NCI-H526 treated with DMSO at 0.1 percent for 48 hours (cell line): Measurements from ENCODE around the gene DACH1.
"Not testable (repeated sequence)": the region's sequence is repeated elsewhere in the genome, so short reads cannot be mapped to it uniquely, and the experiment has no call there.

Experiments
- DNase-seq: peaks from one replicate; lab custom pipeline; 2025; lab: John Stamatoyannopoulos, UW

The DACH1 gene

DNA sequence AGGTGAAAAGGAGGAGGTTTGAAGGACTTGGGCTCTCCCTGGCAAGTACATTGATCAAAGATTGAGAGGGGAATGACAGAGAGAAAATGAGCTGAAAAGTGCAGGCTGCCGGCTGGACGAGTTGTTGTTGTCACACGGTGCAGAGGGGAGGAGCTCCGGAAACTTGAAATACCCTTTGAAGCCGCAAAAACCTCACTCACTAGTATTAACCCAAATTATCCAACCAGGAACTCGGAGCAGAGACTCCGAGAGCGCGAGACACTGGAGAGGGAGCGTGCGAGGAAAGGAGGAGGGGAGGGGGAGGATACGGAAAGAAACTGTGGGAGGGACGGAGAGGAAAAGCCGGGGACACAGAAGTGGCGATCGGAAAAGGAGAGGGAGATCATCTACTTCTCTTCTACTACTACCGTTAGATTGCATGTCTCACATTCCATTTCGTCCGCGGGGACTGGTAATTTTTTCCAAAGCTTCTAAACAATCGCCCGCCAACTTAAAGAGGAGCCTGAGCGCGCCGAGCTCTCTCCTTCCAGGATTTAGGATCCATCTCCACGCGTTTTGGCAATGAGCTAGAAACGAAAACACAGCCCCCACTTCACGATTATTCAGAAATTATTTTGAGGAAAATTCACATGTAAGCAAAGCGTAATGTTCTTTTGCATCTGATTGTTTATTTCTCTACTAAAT lies at the start of gene DACH1:
DACH1 (minus strand) TSS at position 74 of the 684 bp plus-strand sequence.
- peak; percentile 40 for DNase-seq

DNA sequence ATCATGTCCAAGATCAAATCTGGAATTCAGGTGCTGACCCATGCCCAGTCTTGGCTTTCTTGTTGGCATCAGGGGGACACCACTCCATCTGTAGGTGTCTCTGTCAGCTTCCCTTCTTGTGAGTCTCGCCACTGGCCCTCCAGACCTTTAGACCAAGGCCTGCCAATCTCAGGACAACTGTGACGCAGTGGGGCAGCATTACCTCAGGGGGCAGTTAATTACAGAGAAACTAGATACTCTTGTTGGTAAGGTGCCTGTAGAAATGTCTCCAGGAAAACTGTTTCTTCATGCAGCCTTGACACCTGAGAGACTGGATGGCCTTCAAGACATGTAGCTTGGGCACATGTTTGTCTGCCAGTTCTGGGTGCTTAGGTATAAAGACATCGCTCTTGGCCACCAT lies 46.7 kb upstream of the DACH1 start:
- DNase-seq = no peak

DNA sequence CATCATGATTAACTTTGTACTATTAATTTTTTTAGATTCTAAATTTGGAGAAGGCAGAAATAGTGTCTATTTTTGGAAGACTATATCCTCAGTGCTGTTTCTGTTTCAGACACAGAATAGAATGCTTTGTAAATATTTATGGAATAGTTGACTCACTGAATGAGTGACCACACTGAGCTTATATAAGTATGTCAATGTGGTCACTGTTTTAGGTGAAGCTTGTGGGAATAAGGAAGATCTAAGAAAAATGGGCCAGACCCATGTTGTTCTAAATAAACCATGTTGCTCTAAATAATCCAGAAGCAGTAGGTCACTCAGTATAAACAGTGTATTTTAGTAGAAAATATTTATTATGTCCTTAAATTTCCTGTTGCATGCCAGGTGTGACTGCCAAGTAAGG lies 45.5 kb upstream of the DACH1 start:
- no peak for DNase-seq

DNA sequence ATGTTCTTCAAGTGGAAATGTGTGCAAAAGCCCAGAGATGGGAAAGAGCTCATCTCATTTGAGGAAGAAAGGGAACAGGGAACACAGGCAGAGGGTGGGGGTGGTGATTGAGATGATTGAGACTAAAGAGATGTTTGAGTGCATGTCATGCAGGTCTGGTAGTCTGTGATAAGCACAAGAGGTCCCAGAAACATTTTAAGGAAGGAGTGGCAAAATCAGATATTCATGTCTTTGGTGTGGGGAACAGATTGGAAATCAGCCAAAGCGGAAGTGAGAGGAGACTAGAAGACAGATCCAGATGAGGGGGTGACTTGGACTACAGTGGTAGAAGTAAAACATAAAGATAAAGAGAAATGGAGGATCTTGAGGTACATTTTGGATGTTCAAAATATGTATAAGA lies 39.4 kb upstream of the DACH1 start:
- no peak for DNase-seq

DNA sequence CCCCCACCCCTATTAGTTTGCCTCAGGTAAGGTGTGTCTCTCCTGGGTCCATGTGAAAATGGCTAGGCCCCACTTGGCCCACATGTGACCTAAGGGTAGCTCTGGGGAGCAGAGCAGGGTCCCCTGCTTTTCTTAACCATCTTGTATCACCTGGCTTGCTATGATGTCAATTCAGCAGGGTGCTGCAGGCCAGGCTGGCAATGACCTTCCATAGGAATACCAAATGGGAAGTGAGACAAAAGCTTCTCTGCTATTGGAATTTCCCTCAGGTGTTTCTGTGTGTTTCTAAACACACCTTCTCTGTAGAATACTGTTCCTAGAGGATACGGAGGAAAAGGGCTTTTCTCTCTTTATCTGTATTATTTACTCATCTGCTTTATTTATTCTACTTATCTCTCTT lies 35.7 kb upstream of the DACH1 start:
- no peak for DNase-seq

DNA sequence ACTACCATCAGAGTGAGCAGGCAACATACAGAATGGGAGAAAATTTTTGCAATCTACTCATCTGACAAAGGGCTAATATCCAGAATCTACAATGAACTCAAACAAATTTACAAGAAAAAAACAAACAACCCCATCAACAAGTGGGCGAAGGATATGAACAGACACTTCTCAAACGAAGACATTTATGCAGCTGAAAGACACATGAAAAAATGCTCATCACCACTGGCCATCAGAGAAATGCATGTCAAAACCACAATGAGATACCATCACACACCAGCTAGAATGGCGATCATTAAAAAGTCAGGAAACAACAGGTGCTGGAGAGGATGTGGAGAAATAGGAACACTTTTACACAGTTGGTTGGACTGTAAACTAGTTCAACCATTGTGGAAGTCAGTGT lies 26.5 kb upstream of the DACH1 start:
- DNase-seq = not testable (repeated sequence)

DNA sequence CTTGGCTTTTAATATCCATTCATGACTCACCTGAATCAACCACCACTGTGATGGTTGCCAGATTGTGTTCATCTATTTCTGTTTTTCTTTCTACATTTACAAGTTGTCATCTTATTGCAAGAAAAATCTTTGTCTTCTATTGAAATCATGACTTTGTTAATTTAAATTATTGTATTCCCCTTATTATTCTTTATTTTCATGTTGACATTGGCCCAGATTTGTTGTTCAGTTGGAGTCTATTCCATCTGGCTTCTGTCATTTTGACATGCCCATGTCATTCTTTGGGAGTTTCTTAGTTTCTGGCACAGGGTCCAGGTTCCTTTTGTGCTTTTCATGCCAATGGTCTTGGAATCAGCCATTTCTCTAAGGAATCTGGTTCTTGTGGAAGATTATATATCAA lies 19.9 kb upstream of the DACH1 start:
- DNase-seq = no peak

DNA sequence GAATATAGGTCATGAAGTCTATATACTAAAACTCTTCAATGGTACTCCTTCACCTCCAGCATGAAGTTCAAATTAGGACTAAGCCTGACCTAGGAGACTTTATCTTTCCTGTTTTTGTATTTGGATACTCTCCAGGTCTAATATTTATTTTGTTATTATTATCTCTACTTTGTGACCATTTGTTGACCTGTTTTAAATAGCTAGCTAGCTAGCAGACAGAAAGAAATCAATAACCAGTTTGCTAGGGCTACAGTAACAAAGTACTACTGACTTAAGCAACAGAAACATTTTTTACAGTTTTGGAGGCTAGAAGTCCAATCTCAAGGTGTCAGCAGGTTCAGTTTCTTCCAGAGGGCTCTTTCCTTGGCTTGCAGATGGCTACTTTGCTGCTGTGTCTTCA lies 15.1 kb upstream of the DACH1 start:
- DNase-seq = no peak

DNA sequence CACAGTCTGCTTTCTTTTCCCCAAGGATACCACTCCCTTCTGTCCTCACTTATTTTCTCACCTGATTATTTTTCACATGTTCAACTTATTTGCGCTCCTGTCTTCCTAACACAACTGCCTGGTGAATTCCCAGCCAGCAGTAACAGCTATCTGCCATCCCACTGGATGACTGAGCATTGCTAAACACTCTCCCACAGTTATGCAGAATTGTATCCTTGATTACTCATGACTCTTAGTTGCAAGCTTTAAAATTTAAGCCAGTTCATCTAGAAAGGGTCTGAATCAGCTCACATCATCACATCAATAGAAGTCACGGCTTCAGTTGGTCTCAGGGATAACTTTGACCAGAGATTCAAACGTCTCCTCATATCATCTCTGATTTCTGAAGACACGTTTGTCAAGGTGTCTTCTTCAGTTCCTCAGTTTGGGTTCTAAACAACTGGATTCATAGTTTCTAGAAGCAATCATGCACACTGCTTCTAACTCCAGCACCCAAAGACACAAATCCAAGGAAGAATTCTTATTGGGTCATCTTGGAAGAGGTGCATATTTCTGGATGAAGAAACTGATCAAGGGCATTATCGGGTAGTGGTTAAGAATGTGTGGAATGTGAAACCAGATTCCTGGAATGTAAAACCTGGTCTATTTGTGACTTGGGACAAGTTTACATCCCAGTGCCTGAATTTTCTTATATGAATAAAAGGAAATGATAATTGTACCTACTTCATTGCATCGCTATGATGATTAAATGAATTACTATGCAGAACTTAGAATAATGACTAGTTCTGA lies 13.9 kb upstream of the DACH1 start:
- DNase-seq = no peak

DNA sequence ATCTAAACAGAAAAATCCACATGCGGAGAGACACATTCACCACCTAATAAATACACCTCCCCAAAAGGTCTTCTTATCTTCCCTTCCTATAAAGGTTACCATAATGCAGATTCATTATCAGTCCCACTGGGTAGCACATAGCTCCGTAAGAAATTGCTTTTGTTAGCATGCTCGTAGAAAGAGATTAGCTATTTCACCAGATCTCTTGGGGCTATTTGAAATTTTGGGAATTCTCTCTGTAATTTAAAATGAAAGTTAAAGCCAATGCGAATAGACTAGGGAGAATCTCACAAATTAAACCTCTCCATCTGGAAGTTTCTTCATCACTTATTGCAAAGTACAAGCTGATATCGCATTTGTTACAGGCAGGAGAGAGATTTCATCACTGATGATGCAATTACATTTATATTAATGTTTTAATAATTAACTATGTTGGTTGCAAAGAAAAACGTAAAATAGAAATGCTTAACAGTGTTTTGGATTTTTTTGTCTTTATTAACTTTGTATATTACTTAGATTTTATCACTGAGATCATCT lies 12.9 kb upstream of the DACH1 start:
- DNase-seq = no peak

DNA sequence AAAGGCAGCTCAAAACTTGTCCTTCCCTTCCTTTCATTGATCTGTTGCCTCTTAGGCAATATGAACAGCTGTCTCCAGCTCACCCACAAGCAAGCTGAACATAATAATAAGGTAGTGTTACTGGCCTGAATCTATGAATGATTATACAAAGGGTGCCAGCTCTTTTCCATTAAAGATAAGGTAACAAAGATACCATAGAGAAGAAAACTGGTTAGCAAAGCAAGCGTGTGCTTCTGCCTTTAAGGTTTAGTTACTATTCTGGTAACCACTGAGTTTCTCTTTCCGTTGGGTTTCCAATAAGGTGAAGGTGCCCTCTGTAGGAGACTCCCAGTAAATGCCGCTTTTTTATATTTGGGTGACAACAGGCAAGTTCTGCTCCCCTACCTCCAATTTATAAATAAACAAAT lies 12.1 kb upstream of the DACH1 start:
- peak; percentile 73 for DNase-seq

DNA sequence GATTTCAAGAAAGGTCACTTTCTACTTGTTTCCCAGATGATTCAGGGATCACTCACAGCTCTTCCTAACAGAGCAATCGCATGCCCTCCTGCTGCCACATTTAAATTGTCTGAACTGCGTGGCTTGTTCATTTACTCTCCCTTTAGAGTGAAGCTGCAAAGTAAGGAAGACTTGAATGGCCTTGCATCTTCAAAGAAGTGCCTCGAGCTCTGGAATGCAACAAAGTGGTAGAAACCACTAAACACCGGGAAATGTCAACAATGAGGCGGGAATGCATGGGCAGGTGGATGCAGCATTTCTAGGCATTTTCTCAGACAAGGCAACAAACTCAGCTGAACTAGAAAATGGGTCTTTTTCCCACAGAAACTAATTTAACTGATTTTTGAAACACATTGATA lies 10.3 kb upstream of the DACH1 start:
- DNase-seq = no peak

DNA sequence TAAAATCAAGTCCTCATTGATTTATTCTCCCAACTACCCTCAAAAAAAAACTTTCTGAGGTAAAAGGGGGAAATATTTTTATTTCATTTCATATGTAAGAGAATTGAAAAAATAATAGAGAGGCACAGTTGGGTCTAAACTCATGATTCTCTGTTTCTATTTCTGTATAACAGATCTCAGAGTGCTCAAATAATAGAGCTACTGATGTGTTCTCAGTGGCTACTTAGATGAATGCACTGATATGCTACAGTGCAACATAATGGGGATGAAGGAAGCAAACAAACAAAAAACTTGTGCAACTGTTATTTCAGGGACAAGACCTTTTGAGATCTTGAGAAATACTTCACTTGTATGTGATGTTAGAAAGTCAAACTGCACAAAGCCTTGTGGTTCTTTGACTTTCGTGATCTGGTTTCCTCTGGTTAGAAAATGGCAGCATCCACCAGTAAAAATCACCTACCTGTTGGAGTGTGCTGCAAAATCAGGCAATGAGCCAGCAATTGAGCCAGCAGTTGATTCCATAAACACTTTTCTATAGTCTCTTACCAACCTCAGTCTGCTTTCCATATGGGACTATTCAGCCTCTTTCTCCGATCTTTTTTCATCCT lies 9.7 kb upstream of the DACH1 start:
- DNase-seq = no peak

DNA sequence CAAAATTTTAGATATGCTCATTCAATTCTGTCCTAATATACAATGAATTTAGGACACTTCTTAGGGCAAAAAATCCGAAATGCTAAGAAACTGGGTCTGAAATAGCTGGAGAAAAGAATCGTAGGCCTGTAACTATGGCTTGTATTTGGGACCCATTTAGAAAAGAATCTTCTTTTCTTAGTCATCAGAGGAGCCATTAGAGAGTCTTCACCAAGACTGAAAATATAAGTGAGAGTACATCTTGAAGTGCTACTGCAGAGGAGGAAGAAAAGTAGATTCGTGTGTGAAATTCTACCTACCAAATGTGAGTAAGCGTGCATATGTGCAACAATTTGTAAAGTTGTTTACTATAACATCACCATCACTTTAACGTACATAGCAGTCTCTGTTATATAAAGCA lies 8.8 kb upstream of the DACH1 start:
- DNase-seq = no peak

DNA sequence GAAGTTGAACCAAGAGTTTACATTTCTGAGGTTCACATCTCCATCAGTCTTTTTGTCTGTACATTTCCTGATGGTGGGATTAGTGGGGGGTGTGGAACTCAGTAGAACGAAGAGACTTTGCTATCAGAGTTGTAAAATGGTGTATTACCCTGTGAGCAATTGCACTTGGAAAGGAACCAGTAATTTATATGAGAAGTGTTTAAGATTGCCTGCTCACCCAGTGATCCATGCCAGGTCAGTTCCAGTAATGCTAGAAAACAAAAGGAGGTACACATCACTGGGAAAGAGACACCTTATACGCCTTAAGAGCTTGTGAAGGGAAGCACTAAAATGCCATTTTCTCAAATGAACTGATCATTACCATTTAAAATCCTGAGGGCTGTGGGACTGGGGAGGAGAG lies 7.5 kb upstream of the DACH1 start:
- DNase-seq = no peak

DNA sequence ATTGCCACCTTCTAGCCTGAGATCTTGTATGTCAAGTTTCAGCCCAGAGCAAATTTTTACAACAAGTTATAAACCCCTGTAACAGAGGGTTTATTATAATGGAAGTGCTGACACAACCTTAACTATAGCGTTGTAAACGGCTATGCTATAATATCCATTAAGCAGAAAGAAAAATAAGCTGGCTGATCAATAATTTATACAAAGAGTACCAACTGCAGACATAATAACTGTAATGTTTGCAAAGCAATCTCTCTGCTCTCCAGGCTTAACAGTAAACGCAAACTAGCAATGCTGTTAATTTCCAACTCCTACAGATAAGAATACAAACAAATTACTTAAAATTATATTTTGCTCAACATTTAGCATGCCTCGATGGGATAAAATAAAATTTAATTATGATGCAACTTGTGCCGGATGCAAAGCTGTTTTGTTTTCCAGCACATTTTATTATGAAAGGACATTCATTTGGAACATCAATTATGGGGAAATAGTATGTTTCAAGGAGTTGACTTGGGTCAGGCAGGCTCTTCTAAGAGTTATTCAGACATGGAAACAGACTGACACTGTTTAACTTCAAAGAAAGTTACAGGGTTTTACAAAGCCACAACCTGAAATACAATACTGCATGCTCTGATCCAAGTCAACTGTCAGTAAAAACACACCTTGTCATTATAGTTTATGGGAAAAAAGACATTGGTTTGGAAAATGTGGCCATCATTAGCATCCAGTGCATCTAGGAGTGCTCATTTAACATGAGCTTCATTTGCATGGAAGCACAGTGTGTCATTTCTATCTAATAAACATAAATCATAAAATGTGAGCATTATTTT lies 6.6 kb upstream of the DACH1 start:
- no peak for DNase-seq

DNA sequence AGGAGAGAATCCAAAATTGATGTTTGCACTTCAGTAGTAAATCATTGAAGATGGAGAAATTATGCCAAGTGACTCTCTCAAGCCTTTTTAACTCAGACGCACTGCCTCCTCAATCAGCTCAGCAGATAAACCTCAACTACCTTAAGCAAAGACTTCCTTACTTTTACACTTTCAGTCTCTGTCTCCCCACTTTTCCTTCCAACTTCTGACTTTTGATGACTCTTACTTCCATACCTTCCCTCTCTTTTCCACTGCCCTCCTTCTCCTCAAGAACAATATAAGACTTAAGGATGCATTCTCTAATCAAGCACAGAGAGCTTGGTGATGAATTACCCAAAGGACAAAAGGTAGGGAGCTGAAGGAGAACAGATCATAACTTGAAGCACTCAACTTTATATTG lies 4.8 kb upstream of the DACH1 start:
- DNase-seq = no peak

DNA sequence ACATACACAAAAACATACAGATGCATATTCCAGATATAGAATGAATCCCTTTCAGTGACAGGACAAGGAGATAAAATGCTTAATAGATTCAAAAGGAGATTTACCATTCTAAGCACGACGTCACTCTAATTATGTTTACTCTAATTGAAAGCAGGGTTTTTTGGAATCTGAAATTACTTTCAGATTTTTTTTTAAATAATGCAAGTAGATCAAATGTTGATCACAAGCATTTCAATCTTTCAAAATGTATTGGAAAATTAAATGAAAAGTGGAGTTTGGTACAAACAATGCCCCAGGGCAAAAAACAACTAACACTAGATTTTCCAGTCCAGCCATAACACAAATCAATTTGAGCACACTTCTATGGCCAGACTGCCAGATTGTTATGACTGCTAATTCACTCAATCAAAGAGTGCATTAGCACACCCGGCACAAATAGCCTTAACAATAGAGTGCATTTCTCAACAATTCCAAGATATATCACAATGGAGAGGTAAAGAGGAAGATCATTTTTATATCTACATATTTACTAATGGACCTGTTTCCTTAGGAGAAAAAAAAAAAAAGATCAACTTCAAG lies 4.3 kb upstream of the DACH1 start:
- DNase-seq = no peak

DNA sequence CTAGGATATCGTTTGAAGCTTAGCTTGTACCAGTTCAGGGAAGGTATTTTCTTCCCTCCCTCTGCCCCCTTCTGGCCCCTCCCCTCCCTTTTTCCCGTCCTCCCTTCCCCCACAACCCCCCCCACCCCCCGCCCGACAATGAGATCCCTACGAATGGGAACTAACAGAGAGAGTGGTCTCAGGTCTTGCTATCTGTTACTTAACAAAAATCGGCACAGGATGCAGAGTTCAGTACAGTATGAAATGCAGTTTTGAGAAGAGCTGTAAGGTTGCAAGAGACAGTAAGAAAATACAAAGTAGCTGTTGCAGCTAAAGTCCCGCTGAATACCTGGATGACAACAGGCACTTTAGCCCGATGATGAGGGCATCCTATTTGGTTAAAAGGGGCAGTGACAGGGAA lies 3.1 kb upstream of the DACH1 start:
- peak; percentile 32 for DNase-seq

DNA sequence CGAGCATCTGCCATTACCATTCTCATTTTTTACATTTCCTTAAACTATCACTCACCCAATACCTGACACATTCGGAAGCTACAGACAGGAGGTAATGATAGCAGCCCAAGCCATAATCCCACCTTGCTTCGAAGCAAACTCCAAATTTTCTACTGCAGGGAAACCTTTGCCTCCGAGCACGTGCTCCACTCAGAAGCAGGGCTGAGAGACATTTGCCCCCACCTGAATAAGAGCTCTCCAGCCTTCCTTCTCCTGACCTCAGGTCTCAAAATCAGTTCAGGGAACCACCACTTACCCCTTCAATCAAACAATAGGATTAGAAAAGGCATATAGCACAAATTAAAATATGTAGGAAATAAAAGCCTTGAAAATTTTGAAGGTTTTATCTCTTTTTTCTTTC lies 2.3 kb upstream of the DACH1 start:
- DNase-seq = no peak

DNA sequence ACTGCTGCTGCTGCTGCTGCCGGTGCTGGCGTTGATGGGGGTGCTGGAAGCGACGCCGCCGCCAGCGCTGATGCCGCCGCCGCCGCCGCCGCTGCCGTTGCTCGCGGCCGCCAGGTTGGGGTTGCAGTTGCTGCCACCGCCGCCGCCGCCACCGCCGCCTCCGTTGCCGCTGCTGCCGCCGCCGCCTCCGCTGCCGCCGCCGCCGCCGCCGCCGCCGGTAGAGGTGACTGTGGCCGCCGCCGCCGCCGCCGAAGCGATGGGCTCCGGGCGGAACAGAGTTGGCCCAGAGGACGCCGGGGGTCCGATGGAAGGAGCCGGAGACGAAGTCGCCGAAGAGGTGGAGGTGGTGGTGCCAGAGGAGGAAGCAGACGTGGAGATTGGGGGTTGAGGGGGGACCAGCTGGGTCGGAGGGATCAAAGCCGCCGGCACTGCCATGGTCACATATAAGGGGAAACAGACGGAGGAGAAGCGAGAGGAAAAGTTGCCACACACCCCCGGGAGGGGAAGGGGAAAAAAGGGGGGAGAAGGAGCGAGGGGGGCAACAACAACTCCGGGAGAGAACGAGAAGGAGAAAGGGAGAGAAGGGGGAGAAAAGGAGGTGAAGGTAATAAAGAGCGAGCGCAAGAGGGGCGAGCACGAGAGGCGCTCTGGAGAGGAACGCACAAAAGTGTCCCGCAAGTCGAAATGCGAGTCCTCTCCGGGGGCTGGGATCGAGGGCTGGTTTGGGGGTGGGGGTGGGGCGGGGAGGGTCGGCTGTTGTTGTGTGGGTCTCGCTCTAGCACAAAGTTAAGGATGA lies 471 bp downstream of the DACH1 start:
- DNase-seq = peak; percentile 45
